MM.1S (cell line): ENCODE measurements around the gene LOXHD1.

Experiments used
- EZH2 ChIP-seq: fragments of 300-600 bp; sonication (generic); optimal IDR thresholded peaks from 2 replicates; pipeline ENCODE3; 2017; ENCODE audit warnings: low read depth, mild to moderate bottlenecking, antibody characterized with exemption, low read length, mixed read lengths
- EZH2phosphoT487 ChIP-seq: fragments of 300-600 bp; sonication (generic); IDR thresholded peaks from 2 replicates; pipeline ENCODE4 v1.6.1; 2018; ENCODE audit warnings: antibody characterized with exemption, low read length
- TF ChIP-seq, protein P1 (sequence below): fragments of 300-600 bp; sonication (generic); IDR thresholded peaks from 2 replicates; pipeline ENCODE4 v1.5.1; 2016; ENCODE audit warnings: antibody characterized with exemption, low read length, mixed read lengths

DNA sequence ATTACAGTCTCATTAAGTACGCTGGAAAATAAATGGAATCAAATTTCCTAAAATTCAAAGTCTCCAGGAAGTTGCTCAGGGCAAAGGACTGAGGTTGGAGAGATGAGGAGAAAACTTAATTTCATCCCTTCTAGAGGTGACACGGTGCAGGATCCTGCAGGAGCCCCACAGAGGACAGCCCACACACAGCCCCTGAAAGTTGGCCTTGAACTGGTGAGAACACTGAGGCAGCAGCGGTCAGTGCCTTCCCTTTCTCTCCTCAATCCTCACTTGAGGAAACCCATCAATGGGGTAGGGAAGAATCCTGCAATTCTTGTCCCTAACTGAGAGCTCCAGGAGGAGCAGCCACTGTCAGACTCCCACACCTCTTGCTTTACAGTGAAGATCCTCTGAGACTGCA lies 37.5 kb downstream of the LOXHD1 start:
- TF ChIP-seq, protein P1, sequence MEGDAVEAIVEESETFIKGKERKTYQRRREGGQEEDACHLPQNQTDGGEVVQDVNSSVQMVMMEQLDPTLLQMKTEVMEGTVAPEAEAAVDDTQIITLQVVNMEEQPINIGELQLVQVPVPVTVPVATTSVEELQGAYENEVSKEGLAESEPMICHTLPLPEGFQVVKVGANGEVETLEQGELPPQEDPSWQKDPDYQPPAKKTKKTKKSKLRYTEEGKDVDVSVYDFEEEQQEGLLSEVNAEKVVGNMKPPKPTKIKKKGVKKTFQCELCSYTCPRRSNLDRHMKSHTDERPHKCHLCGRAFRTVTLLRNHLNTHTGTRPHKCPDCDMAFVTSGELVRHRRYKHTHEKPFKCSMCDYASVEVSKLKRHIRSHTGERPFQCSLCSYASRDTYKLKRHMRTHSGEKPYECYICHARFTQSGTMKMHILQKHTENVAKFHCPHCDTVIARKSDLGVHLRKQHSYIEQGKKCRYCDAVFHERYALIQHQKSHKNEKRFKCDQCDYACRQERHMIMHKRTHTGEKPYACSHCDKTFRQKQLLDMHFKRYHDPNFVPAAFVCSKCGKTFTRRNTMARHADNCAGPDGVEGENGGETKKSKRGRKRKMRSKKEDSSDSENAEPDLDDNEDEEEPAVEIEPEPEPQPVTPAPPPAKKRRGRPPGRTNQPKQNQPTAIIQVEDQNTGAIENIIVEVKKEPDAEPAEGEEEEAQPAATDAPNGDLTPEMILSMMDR: no peak
- TF ChIP-seq EZH2 (no peak), EZH2phosphoT487 (no peak)
